ENCODE measurements around the gene DAPK1. TPM values are rescaled to one million over a fixed set of nuclear protein-coding genes. Genes with fewer than 3 reads are reported as not detected.
A peak's percentile ranks its signal among the peaks of the same experiment; 100 is the strongest.

DAPK1 gene
- total and polyA plus RNA-seq, 11 donors = 1.0 to 52.5 (median 2.3) TPM

DNA sequence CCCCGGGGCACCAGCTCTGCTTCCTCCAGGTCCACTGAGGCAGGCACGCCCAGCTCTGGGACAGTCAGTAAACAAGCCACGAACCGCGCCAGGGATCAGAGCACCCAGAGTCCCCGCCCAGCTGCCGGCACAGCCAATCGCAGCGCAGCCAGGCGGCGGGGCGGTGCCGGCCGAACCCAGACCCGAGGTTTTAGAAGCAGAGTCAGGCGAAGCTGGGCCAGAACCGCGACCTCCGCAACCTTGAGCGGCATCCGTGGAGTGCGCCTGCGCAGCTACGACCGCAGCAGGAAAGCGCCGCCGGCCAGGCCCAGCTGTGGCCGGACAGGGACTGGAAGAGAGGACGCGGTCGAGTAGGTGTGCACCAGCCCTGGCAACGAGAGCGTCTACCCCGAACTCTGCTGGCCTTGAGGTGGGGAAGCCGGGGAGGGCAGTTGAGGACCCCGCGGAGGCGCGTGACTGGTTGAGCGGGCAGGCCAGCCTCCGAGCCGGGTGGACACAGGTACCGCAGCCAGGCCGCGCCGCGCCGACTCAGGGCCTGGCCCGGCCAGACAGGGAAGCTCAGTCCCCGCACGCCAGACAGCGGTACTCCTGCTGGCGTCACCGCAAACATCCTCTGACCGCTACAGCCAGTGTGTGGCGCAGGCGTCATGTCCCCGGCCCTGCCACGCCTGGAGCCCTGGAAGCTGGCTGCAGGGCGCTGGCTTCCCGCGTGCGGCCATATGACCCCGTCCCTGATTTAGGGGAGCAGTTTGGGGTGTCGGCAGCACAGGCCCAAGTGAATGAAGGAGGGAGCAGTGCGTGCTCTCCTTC, 228.4 kb downstream of the DAPK1 start, which contains the start of gene CTSL:
Gene CTSL (plus strand): TSS at position 220 of the 810 bp plus-strand sequence. CDS start 1,485 bp downstream, outside the sequence.
- peaks cover 0 to 40% (median 37%) of the 10 kb centered on the region in 9 donors for H3K36me3 ChIP-seq
- H3K27ac ChIP-seq = peak within 1 kb of the TSS; percentile 85 to 100 (median 96)
- intact Hi-C loops (cut with DNase I) = loop anchor here in 2 of 10 donors (5.0 to 10.0 kb wide), 2 partner anchors 69 to 779 kb away; partner anchors contain the start of gene GAS1 (in 1 of the 2)
- TF ChIP-seq, protein P1, sequence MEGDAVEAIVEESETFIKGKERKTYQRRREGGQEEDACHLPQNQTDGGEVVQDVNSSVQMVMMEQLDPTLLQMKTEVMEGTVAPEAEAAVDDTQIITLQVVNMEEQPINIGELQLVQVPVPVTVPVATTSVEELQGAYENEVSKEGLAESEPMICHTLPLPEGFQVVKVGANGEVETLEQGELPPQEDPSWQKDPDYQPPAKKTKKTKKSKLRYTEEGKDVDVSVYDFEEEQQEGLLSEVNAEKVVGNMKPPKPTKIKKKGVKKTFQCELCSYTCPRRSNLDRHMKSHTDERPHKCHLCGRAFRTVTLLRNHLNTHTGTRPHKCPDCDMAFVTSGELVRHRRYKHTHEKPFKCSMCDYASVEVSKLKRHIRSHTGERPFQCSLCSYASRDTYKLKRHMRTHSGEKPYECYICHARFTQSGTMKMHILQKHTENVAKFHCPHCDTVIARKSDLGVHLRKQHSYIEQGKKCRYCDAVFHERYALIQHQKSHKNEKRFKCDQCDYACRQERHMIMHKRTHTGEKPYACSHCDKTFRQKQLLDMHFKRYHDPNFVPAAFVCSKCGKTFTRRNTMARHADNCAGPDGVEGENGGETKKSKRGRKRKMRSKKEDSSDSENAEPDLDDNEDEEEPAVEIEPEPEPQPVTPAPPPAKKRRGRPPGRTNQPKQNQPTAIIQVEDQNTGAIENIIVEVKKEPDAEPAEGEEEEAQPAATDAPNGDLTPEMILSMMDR (IDR thresholded peaks at IDR 0.05) = peak in 9 of 12 donors; percentile 8 to 45 (median 19)
- peak; percentile 30 to 94 for TF ChIP-seq POLR2A (IDR thresholded peaks at IDR 0.05)
- peaks cover 0 to 76% (median 20%) of the 10 kb centered on the region in 12 donors for H3K4me1 ChIP-seq
- no peaks in the 10 kb centered on the region for H3K27me3 ChIP-seq
- DNase-seq (peak; percentile 94 to 97 (median 95)), ATAC-seq (peak; percentile 97 to 98 (median 98))
- H3K4me3 ChIP-seq = peak within 1 kb of the TSS; percentile 54 to 86 (median 74)
- no peaks in the 10 kb centered on the region for H3K9me3 ChIP-seq
- WGBS, 4 donors = 0 to 1% (median 0%) methylated on average over 11 to 67 of the region's 67 CpGs

DNA sequence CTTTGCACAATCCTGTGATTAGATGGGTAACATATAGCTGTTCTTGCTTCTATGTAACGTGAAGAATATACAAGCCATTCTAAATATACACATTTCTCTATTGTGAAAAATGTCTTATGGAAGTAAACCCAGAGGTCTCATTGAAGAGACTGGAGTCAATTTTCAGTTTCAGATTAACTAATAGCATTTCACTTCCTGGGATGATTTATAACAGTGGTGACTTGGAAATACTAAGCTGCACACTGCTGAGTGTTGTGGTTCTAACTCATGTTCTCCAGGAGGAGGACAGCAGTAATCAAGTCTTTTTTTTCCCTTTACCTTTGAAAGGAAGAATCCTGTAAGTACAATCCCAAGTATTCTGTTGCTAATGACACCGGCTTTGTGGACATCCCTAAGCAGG, 231.6 kb downstream of the DAPK1 start:
- DNase-seq (no peak), ATAC-seq (no peak)
- Histone ChIP-seq H3K27ac (peak overlapping the region in 1 of 12 donors; percentile 16), H3K36me3 (peaks cover 0 to 55% (median 50%) of the 10 kb centered on the region in 9 donors), H3K4me1 (peaks cover 0 to 58% (median 20%) of the 10 kb centered on the region in 12 donors), H3K27me3 (no peaks in the 10 kb centered on the region), H3K4me3 (peak overlapping the region in 2 of 12 donors; percentile 75 to 86), H3K9me3 (no peaks in the 10 kb centered on the region)
- WGBS, 4 donors = 93 to 100% (median 95%) methylated on average over 2 of the region's 2 CpGs
- TF ChIP-seq POLR2A (IDR thresholded peaks at IDR 0.05) = no peak
- TF ChIP-seq, protein P1 (IDR thresholded peaks at IDR 0.05) = no peak
- intact Hi-C loops (cut with DNase I) = loop anchor here in 2 of 10 donors (5.0 to 10.0 kb wide), 2 partner anchors 66 to 782 kb away; partner anchors contain the start of gene GAS1 (in 1 of the 2)

- 92 to 94% (median 93%) methylated on average over 2 of the region's 2 CpGs for WGBS, 4 donors
- DNase-seq (no peak), ATAC-seq (no peak)
- Histone ChIP-seq H3K9me3 (no peaks in the 10 kb centered on the region), H3K4me3 (no peak overlapping the region), H3K27me3 (peaks cover 0 to 7% (median 0%) of the 10 kb centered on the region in 9 donors), H3K36me3 (peaks cover 0 to 55% (median 50%) of the 10 kb centered on the region in 9 donors), H3K4me1 (peaks cover 0 to 40% (median 20%) of the 10 kb centered on the region in 12 donors), H3K27ac (no peak overlapping the region)
- no peak for TF ChIP-seq POLR2A (IDR thresholded peaks at IDR 0.05)
- intact Hi-C loops (cut with DNase I) = loop anchor here in 1 of 10 donors (10.0 kb wide), 1 partner anchor 57 kb away; no protein-coding TSS in a partner anchor
Measured at GRCh38 chr9:87731321-87731720, 233.7 kb downstream of the DAPK1 start.

DNA sequence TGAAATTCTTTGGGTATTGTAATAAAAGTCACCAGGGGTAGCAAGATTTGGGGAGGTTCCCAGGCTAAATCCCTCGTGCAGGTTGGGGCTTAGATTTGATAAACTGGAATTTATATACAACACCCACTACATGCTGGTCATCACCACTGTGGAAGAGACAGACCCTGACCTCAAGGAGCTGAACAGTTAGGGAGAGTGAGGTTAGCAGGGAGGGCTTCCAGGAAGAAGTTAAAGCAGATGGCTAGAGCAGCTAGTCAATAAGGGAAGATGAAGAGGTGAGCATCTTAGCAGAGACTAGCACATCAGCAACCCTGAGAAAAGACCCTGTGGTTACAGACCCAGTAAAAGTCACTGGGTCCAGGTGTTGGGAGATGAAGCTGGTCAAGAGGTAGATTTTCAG, 234.7 kb downstream of the DAPK1 start:
- 84 to 94% (median 88%) methylated on average over 1 of the region's 1 CpG for WGBS, 4 donors
- intact Hi-C loops (cut with DNase I) = loop anchor here in 1 of 10 donors (10.0 kb wide), 1 partner anchor 58 kb away; no protein-coding TSS in a partner anchor
- TF ChIP-seq POLR2A (IDR thresholded peaks at IDR 0.05) = no peak
- TF ChIP-seq, protein P1 (IDR thresholded peaks at IDR 0.05) = no peak
- Histone ChIP-seq H3K27ac (no peak overlapping the region), H3K4me3 (no peak overlapping the region), H3K4me1 (peaks cover 0 to 33% (median 13%) of the 10 kb centered on the region in 12 donors), H3K9me3 (no peaks in the 10 kb centered on the region), H3K36me3 (peaks cover 0 to 53% (median 50%) of the 10 kb centered on the region in 9 donors), H3K27me3 (peaks cover 0 to 9% (median 0%) of the 10 kb centered on the region in 9 donors)
- no peak for DNase-seq
- ATAC-seq = no peak
